Left lobe of liver (tissue), 2 donors: ENCODE measurements around the gene EMD. TPM values are rescaled to one million over a fixed set of nuclear protein-coding genes. Genes with fewer than 3 reads are reported as not detected.
A peak's percentile ranks its signal among the peaks of the same experiment; 100 is the strongest.
"Not testable (repeated sequence)": the region's sequence is repeated elsewhere in the genome, so short reads cannot be mapped to it uniquely, and the experiment has no call there.

Experiments used
- ATAC-seq: fragments of 200-7000 bp; cut with Tn5 transposase; one replicate; pipeline ENCODE4 v1.9.1; 2020; ENCODE audit warnings: mild to moderate bottlenecking, moderate library complexity
- DNase-seq: peaks from one replicate; pipeline ENCODE4 v3.0.0-alpha.2; 2020; ENCODE audit warnings: low spot score
- total RNA-seq: library from RNA; stranded (reverse); gene quantifications from one replicate; pipeline ENCODE4 v1.2.1, GENCODE V29; 2021
- donor health status: DM: no; HTN: no; CAD: no; lungs with moderate emphysema.
- donor health status: DM: no; HTN: yes; CAD: no.

Gene EMD
- total RNA-seq, 1 donor from 2014 or later, result 19.5 TPM

- DNase-seq (peak; percentile 89), ATAC-seq (peak; percentile 79)
Observed at GRCh38 chrX:154371017-154371788, 7.9 kb upstream of the EMD start.

GRCh38 chrX:154371789-154372300 is 7.2 kb upstream of the EMD start:
- ATAC-seq, result no peak
- no peak for DNase-seq

GRCh38 chrX:154372612-154373022 is 6.5 kb upstream of the EMD start:
- no peak for DNase-seq
- no peak for ATAC-seq

GRCh38 chrX:154373340-154374306 is 5.5 kb upstream of the EMD start:
- DNase-seq, result peak; percentile 63
- peak; percentile 47 for ATAC-seq

GRCh38 chrX:154374313-154375155 is 4.6 kb upstream of the EMD start, which contains the start of gene FLNA:
Gene FLNA, minus strand, starts transcription at chrX:154374634. Its CDS starts 3,389 bp downstream, at chrX:154371245.
- DNase-seq (no peak), ATAC-seq (no peak)

GRCh38 chrX:154375156-154375504 is 4.0 kb upstream of the EMD start:
- DNase-seq (no peak), ATAC-seq (no peak)

GRCh38 chrX:154376774-154377173 is 2.3 kb upstream of the EMD start:
- no peak for DNase-seq
- no peak for ATAC-seq

GRCh38 chrX:154378059-154378798 is 866 bp upstream of the EMD start:
- DNase-seq, result peak; percentile 64
- peak; percentile 79 for ATAC-seq

- no peak for DNase-seq
- no peak for ATAC-seq
Observed at GRCh38 chrX:154379569-154379951, 465 bp downstream of the EMD start.

GRCh38 chrX:154380153-154380552 is 1.1 kb downstream of the EMD start:
- DNase-seq, result no peak
- no peak for ATAC-seq

- ATAC-seq (no peak), DNase-seq (no peak)
Observed at GRCh38 chrX:154380787-154381186, 1.7 kb downstream of the EMD start.

- DNase-seq (no peak), ATAC-seq (no peak)
Observed at GRCh38 chrX:154381271-154381670, 2.2 kb downstream of the EMD start.

GRCh38 chrX:154382483-154383069 is 3.5 kb downstream of the EMD start:
- ATAC-seq (no peak), DNase-seq (no peak)

- no peak for ATAC-seq
- DNase-seq, result no peak
Observed at GRCh38 chrX:154383359-154384283, 4.5 kb downstream of the EMD start.

GRCh38 chrX:154384284-154384892 is 5.3 kb downstream of the EMD start:
- ATAC-seq (peak; percentile 39), DNase-seq (no peak)

GRCh38 chrX:154388094-154388493 is 9.0 kb downstream of the EMD start:
- not testable (repeated sequence) for DNase-seq
- peak; percentile 36 for ATAC-seq

GRCh38 chrX:154388649-154389048 is 9.6 kb downstream of the EMD start:
- DNase-seq, result not testable (repeated sequence)
- ATAC-seq, result peak; percentile 4
